Neural cell (in vitro differentiated cells): ENCODE data around the gene ELAC1. TPM values are rescaled to one million over a fixed set of nuclear protein-coding genes. Genes with fewer than 3 reads are reported as not detected.

ENCODE experiments used
- H2AFZ ChIP-seq: fragments of 200-600, 300-800 bp; sonication (generic), shearing (Covaris generic); 2 replicates; pipeline ENCODE4 v1.6.0; 2014; ENCODE audit warnings: low read depth, mild to moderate bottlenecking, antibody characterized with exemption, low read length, moderate library complexity
- H3F3A ChIP-seq: fragments of 200-600 bp; shearing (Covaris generic); 2 replicates; pipeline ENCODE4 v1.6.1; 2016; ENCODE audit warnings: mild to moderate bottlenecking, moderate library complexity, mixed read lengths, antibody characterized with exemption, low read length; ENCODE audit not compliant: insufficient read depth, poor library complexity, severe bottlenecking
- H3K27ac ChIP-seq: fragments of 200-600, 300-800 bp; sonication (generic), shearing (Covaris generic); 2 replicates; pipeline ENCODE4 v1.5.1; 2014; ENCODE audit warnings: mild to moderate bottlenecking, low read length, moderate library complexity
- H3K27me3 ChIP-seq: fragments of 300-800, 200-600 bp; sonication (generic), shearing (Covaris generic); 2 replicates; pipeline ENCODE4 v1.6.0; 2014; ENCODE audit warnings: mild to moderate bottlenecking, low read depth, low read length, moderate library complexity; ENCODE audit not compliant: insufficient read depth
- H3K36me3 ChIP-seq: fragments of 300-800, 200-600 bp; sonication (generic), shearing (Covaris generic); 2 replicates; pipeline ENCODE4 v1.5.1; 2014; ENCODE audit warnings: mild to moderate bottlenecking, antibody characterized with exemption, low read length, moderate library complexity; ENCODE audit not compliant: insufficient read depth
- H3K4me2 ChIP-seq: fragments of 300-800, 200-600 bp; sonication (generic), shearing (Covaris generic); 2 replicates; pipeline ENCODE4 v1.6.0; 2014; ENCODE audit warnings: mild to moderate bottlenecking, low read length
- H3K4me3 ChIP-seq: fragments of 300-800, 200-600 bp; sonication (generic), shearing (Covaris generic); 2 replicates; pipeline ENCODE4 v1.5.1; 2014; ENCODE audit warnings: mild to moderate bottlenecking, low read length, moderate library complexity
- H3K79me2 ChIP-seq: fragments of 200-600 bp; shearing (Covaris generic); replicated peaks from 2 replicates; pipeline ENCODE4 v1.6.0; 2014; ENCODE audit warnings: mild to moderate bottlenecking, low read length, moderate library complexity; ENCODE audit not compliant: insufficient read depth
- H3K9ac ChIP-seq: fragments of 300-800, 200-600 bp; sonication (generic), shearing (Covaris generic); 2 replicates; pipeline ENCODE4 v1.6.1; 2016; ENCODE audit warnings: mild to moderate bottlenecking, low read length, mixed read lengths
- H3K9me2 ChIP-seq: fragments of 200-600 bp; shearing (Covaris generic); 2 replicates; pipeline ENCODE4 v1.6.1; 2016; ENCODE audit warnings: mild to moderate bottlenecking, low read length, mixed read lengths; ENCODE audit not compliant: insufficient read depth
- H3K9me3 ChIP-seq: fragments of 200-600, 300-800 bp; sonication (generic), shearing (Covaris generic); 2 replicates; pipeline ENCODE4 v1.6.1; 2016; ENCODE audit warnings: mild to moderate bottlenecking, mixed run types, low read length, moderate library complexity, mixed read lengths
- H4K20me1 ChIP-seq: fragments of 200-600 bp; shearing (Covaris generic); 2 replicates; pipeline ENCODE4 v1.6.1; 2016; ENCODE audit warnings: mild to moderate bottlenecking, mixed run types; ENCODE audit not compliant: insufficient read depth
- EP300 ChIP-seq: fragments of 450-650 bp; conservative IDR thresholded peaks from 2 replicates; pipeline ENCODE4 v1.6.1; 2014; ENCODE audit warnings: antibody characterized with exemption, mild to moderate bottlenecking, moderate library complexity; ENCODE audit not compliant: poor library complexity, severe bottlenecking
- EZH2 ChIP-seq: fragments of 200-600, 300-800 bp; shearing (Covaris generic), sonication (generic); IDR thresholded peaks from 2 replicates; pipeline ENCODE4 v1.6.1; 2014; ENCODE audit warnings: antibody characterized with exemption, low read length, borderline replicate concordance, mild to moderate bottlenecking; ENCODE audit not compliant: insufficient read depth, poor library complexity, severe bottlenecking
- MXI1 ChIP-seq: fragments of 450-650 bp; conservative IDR thresholded peaks from 2 replicates; pipeline ENCODE4 v1.6.1; 2014; ENCODE audit warnings: antibody characterized with exemption, mild to moderate bottlenecking; ENCODE audit not compliant: poor library complexity, severe bottlenecking
- POLR2AphosphoS5 ChIP-seq: IDR thresholded peaks from 2 replicates; pipeline ENCODE4 v1.6.1; 2012
- RAD21 ChIP-seq: fragments of 450-650 bp; conservative IDR thresholded peaks from 2 replicates; pipeline ENCODE4 v1.6.1; 2014; ENCODE audit warnings: antibody characterized with exemption, mild to moderate bottlenecking, moderate library complexity
- REST ChIP-seq: IDR thresholded peaks from 2 replicates; pipeline ENCODE4 v1.6.1; 2012; ENCODE audit warnings: borderline replicate concordance
- SMC3 ChIP-seq: fragments of 450-650 bp; conservative IDR thresholded peaks from 2 replicates; pipeline ENCODE4 v1.6.1; 2014; ENCODE audit warnings: antibody characterized with exemption, mild to moderate bottlenecking, moderate library complexity; ENCODE audit not compliant: poor library complexity
- TAF1 ChIP-seq: IDR thresholded peaks from 2 replicates; pipeline ENCODE4 v1.6.1; 2012; ENCODE audit warnings: low read depth
- polyA minus RNA-seq: library from RNA; depleted of rRNA, polyadenylated mRNA; stranded (reverse); fragments of >200 nt; gene quantifications from 2 replicates; pipeline ENCODE4 v1.2.3, GENCODE V29; 2014
- polyA plus RNA-seq: library from polyadenylated mRNA; depleted of rRNA; stranded (reverse); fragments of >200 nt; gene quantifications from 2 replicates; pipeline ENCODE4 v1.2.3, GENCODE V29; 2014
- TF ChIP-seq, protein P1 (sequence below): fragments of 450-650 bp; IDR thresholded peaks from 2 replicates; pipeline ENCODE4 v1.5.1; 2014; ENCODE audit warnings: antibody characterized with exemption, mild to moderate bottlenecking, moderate library complexity; ENCODE audit not compliant: poor library complexity, severe bottlenecking

Gene ELAC1
- polyA plus RNA-seq: 20.6 and 23.0 TPM in 2 replicates
- polyA minus RNA-seq: 14.4 and 15.2 TPM in 2 replicates

GRCh38 chr18:50967714-50968661, at the start of gene ELAC1:
ELAC1 (plus strand) TSS chr18:50968040; CDS start chr18:50974405, 6,365 bp downstream.
- Histone ChIP-seq H3K9me2 (no peaks in the 10 kb centered on the region), H3K27me3 (no peaks in the 10 kb centered on the region), H3K79me2 (no peaks in the 10 kb centered on the region), H3K36me3 (no peaks in the 10 kb centered on the region), H3K9me3 (no peaks in the 10 kb centered on the region), H3K4me3 (peak within 1 kb of the TSS; percentile 73), H3K9ac (peak within 1 kb of the TSS; percentile 89), H4K20me1 (no peaks in the 10 kb centered on the region), H3K4me2 (peak within 1 kb of the TSS; percentile 64), H3F3A (no peaks in the 10 kb centered on the region), H2AFZ (peak within 1 kb of the TSS; percentile 70), H3K27ac (peak within 1 kb of the TSS; percentile 96)
- TF ChIP-seq MXI1: peak; percentile 59
- TF ChIP-seq RAD21: no peak
- no peak for TF ChIP-seq EZH2
- peak; percentile 37 for TF ChIP-seq SMC3
- no peak for TF ChIP-seq TAF1
- peak; percentile 76 for TF ChIP-seq POLR2AphosphoS5
- peak; percentile 53 for TF ChIP-seq REST
- TF ChIP-seq EP300: no peak
- TF ChIP-seq, protein P1, sequence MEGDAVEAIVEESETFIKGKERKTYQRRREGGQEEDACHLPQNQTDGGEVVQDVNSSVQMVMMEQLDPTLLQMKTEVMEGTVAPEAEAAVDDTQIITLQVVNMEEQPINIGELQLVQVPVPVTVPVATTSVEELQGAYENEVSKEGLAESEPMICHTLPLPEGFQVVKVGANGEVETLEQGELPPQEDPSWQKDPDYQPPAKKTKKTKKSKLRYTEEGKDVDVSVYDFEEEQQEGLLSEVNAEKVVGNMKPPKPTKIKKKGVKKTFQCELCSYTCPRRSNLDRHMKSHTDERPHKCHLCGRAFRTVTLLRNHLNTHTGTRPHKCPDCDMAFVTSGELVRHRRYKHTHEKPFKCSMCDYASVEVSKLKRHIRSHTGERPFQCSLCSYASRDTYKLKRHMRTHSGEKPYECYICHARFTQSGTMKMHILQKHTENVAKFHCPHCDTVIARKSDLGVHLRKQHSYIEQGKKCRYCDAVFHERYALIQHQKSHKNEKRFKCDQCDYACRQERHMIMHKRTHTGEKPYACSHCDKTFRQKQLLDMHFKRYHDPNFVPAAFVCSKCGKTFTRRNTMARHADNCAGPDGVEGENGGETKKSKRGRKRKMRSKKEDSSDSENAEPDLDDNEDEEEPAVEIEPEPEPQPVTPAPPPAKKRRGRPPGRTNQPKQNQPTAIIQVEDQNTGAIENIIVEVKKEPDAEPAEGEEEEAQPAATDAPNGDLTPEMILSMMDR: peak; percentile 31

- H3K9ac ChIP-seq: no peak overlapping the region
- no peak overlapping the region for H3K27ac ChIP-seq
- H3K27me3 ChIP-seq: no peaks in the 10 kb centered on the region
- H3K9me2 ChIP-seq: no peaks in the 10 kb centered on the region
- no peaks in the 10 kb centered on the region for H3F3A ChIP-seq
- H4K20me1 ChIP-seq: no peaks in the 10 kb centered on the region
- no peak overlapping the region for H3K4me3 ChIP-seq
- peaks cover 11% of the 10 kb centered on the region for H3K36me3 ChIP-seq
- no peaks in the 10 kb centered on the region for H3K9me3 ChIP-seq
- TF ChIP-seq, protein P1: no peak
- no peak for TF ChIP-seq RAD21
- no peak for TF ChIP-seq TAF1
- TF ChIP-seq EP300: no peak
- TF ChIP-seq MXI1: no peak
- TF ChIP-seq EZH2: no peak
- no peak for TF ChIP-seq POLR2AphosphoS5
- TF ChIP-seq SMC3: no peak
- no peak for TF ChIP-seq REST
- peaks cover 4% of the 10 kb centered on the region for H3K79me2 ChIP-seq
- H3K4me2 ChIP-seq: no peak overlapping the region
- no peak overlapping the region for H2AFZ ChIP-seq
These were observed 49.7 kb upstream of the ELAC1 start for GRCh38 chr18:50918153-50918552.
